Fibroblast of mammary gland (primary cell): ENCODE data around the gene FSCN2.

ENCODE experiments used
- DNase-seq: peaks from one replicate; pipeline ENCODE4 v3.0.0-alpha.2; 2010; ENCODE audit warnings: low read depth
- H3K4me3 ChIP-seq: 2 replicates; pipeline ENCODE4 v1.5.1; 2011; ENCODE audit warnings: low read depth, mild to moderate bottlenecking, low read length, moderate library complexity; ENCODE audit not compliant: control insufficient read depth
- CTCF ChIP-seq: conservative IDR thresholded peaks from 2 replicates; pipeline ENCODE4 v1.5.1; 2011; ENCODE audit warnings: low read depth, low read length, inconsistent platforms; ENCODE audit not compliant: control insufficient read depth, insufficient read depth

Gene FSCN2

GRCh38 chr17:81539961-81540675, 11.9 kb downstream of the FSCN2 start:
- H3K4me3 ChIP-seq: no peak overlapping the region
- no peak for DNase-seq
- TF ChIP-seq CTCF: no peak

DNA sequence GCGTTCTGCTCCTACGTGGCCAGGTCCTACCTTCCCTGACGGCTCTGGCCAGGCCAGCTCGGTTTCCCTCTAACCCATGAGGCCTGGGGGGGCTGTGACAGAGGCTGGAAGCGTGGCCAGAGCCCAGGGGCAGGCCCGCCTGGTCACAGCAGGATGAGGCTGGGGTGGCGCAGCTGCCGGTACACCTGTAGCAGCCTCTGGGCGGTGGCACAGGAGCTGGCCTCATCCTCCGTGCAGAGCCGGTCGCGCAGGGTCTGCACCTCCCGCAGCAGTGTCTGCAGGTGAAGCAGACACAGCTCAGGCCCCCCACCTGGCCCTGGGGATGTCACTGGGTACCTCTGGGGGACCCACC, 12.5 kb downstream of the FSCN2 start:
- TF ChIP-seq CTCF: no peak
- no peak for DNase-seq
- H3K4me3 ChIP-seq: no peak overlapping the region

DNA sequence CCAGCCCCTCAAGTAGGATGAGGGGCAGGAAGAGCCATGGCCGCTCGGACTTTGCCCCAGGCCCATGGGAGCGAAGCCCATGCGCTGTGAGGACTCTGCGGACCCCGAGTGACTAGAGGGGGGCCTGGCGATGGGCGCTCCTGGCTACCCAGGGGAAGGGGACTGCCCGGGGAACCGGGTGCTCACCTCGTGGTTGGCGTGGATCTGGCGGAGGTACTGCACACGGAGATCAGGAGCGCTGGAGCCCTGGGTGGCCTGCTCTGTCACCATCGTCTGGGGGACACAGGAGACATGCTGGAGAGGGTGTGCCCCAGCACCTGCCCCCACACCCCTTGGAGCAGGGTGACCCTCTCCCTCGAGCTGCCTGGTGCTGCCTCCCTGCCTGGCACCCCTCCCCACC, 12.9 kb downstream of the FSCN2 start:
- no peak for TF ChIP-seq CTCF

DNA sequence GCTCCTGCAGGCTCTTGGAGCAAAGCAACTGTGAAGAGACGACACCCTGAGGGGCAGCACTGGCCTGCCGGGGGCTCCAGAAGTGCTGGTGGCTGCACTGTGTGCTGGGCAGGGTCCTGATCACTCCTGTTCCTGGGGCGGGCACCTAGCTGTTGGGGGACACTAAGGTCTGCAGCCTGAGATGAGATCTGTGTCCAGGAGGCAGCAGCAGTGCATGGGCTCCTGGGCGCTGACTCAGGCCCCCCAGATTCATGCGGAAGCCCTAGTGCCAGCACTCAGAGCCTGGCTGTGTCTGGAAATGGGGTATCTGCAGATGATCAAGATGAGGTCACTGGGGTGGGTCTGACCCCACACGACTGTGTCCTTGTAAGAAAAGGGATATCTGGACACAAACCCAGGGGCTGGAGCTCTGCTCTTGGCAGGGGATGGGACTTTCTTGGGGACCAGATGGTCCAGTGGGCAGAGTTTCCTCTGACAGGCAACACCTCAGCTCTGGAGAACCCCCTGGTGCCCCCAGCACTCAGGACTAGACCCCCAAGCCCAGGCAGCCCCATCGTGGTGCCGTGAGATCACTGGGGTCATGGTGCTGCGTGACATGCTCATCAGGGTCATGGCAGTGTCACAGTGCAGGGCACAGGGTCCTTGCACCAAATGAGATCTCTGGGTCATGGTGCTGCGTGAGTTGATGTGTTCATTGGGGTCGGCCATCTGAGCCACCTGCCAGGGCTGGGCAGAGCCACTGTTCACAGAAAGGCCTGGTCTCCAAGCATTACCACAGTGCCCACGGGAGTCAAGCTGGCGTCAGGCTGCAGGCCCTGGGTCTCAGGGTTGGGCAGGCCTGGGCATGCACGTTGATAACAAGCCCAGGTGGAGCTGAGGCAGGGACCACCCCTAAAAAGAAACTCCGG, 14.5 kb downstream of the FSCN2 start:
- H3K4me3 ChIP-seq: no peak overlapping the region
- no peak for TF ChIP-seq CTCF
- DNase-seq: no peak

More for the DNA sequence above, 12.9 kb downstream of the FSCN2 start:
- no peak for DNase-seq
- H3K4me3 ChIP-seq: no peak overlapping the region

- no peak overlapping the region for H3K4me3 ChIP-seq
- DNase-seq: no peak
- no peak for TF ChIP-seq CTCF
Measured at GRCh38 chr17:81543339-81543675, 15.1 kb downstream of the FSCN2 start.

DNA sequence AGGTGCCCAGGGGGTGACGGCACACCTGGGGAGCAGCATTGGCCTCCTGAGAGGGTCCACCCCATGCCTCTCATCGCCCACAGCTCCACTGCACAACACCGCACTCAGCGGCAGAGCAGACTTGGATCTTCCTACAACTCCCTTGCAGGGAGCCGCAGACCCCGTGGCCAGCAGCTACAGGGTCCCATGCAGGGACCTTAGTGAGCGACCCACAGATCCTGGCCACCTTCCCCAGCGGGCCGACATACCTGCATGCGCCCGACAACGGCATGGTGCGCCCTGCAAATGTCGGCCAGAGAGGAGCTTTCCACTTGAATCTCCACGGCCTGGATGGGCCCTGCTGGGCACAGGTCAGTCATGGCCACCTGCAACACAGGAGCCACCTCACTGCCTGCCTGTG, 15.6 kb downstream of the FSCN2 start:
- TF ChIP-seq CTCF: no peak
- no peak for DNase-seq
- no peak overlapping the region for H3K4me3 ChIP-seq
